Lower lobe of right lung (tissue), 2 donors: ENCODE results near the gene WIPF2. TPM values are rescaled to one million over a fixed set of nuclear protein-coding genes. Genes with fewer than 3 reads are reported as not detected.

Experiments used
- ATAC-seq, 2 donors: fragments of 200-7000 bp; cut with Tn5 transposase; one replicate each; pipeline ENCODE4 v1.9.1; 2020 to 2022; ENCODE audit warnings: mild to moderate bottlenecking in 2 of 2, moderate library complexity in 2 of 2
- DNase-seq: peaks from one replicate; pipeline ENCODE4 v3.0.0-alpha.2; 2020
- H3K27ac ChIP-seq: fragments of 200-600 bp; one replicate; pipeline ENCODE4 v1.8.0; 2022
- H3K27me3 ChIP-seq: fragments of 200-600 bp; one replicate; pipeline ENCODE4 v1.8.0; 2022; ENCODE audit warnings: low read depth
- H3K36me3 ChIP-seq: fragments of 200-600 bp; one replicate; pipeline ENCODE4 v1.8.0; 2022; ENCODE audit warnings: mild to moderate bottlenecking
- H3K4me1 ChIP-seq: fragments of 200-600 bp; one replicate; pipeline ENCODE4 v1.8.0; 2022
- H3K4me3 ChIP-seq: fragments of 200-600 bp; one replicate; pipeline ENCODE4 v1.8.0; 2022; ENCODE audit warnings: mild to moderate bottlenecking
- H3K9me3 ChIP-seq: fragments of 200-600 bp; one replicate; pipeline ENCODE4 v1.8.0; 2022
- CTCF ChIP-seq: fragments of 200-600 bp; IDR thresholded peaks from one replicate; pipeline ENCODE4 v1.8.0; 2022; ENCODE audit warnings: antibody characterized with exemption, mild to moderate bottlenecking
- intact Hi-C: fragments of 100-400 bp; cut with DNase I; formaldehyde crosslinking; loops from one replicate; pipeline ENCODE4 v1.11.0; 2022
- total RNA-seq: library from RNA; stranded (reverse); fragmentation: NEBNext Ultra II Directional; extraction: Animal tissue kit (Norgen Biotek cat#: 25700); gene quantifications from one replicate; pipeline ENCODE4 v1.2.1, GENCODE V29; 2021
- donor health status: DM: no; HTN: yes; CAD: no; lungs with severe emphysema.

WIPF2 gene
- total RNA-seq, 1 donor from 2014 or later, result 42.4 TPM

- peaks cover 100% of the 10 kb centered on the region for H3K4me1 ChIP-seq
- H3K9me3 ChIP-seq, result no peaks in the 10 kb centered on the region
- intact Hi-C loops, result no loop called here
- peak overlapping the region; percentile 76 for H3K27ac ChIP-seq
- H3K36me3 ChIP-seq, result no peaks in the 10 kb centered on the region
- no peak for ATAC-seq
- no peak overlapping the region for H3K4me3 ChIP-seq
- DNase-seq, result no peak
- no peaks in the 10 kb centered on the region for H3K27me3 ChIP-seq
- TF ChIP-seq CTCF, result no peak
Observed at GRCh38 chr17:40310882-40311391, 91.8 kb downstream of the WIPF2 start.

GRCh38 chr17:40311575-40311974 lies 92.5 kb downstream of the WIPF2 start:
- TF ChIP-seq CTCF, result no peak
- Histone ChIP-seq H3K36me3 (no peaks in the 10 kb centered on the region), H3K27me3 (no peaks in the 10 kb centered on the region), H3K4me3 (no peak overlapping the region), H3K27ac (peak overlapping the region; percentile 76), H3K9me3 (no peaks in the 10 kb centered on the region), H3K4me1 (peaks cover 100% of the 10 kb centered on the region)
- intact Hi-C loops, result no loop called here
- peak; percentile 10 to 11 for ATAC-seq
- DNase-seq, result peak; percentile 76

GRCh38 chr17:40312131-40312731 lies 93.1 kb downstream of the WIPF2 start:
- H3K9me3 ChIP-seq, result no peaks in the 10 kb centered on the region
- TF ChIP-seq CTCF, result no peak
- no peaks in the 10 kb centered on the region for H3K36me3 ChIP-seq
- no peak for DNase-seq
- H3K27me3 ChIP-seq, result no peaks in the 10 kb centered on the region
- peaks cover 100% of the 10 kb centered on the region for H3K4me1 ChIP-seq
- peak overlapping the region; percentile 76 for H3K27ac ChIP-seq
- no peak overlapping the region for H3K4me3 ChIP-seq
- intact Hi-C loops, result no loop called here
- no peak for ATAC-seq

- intact Hi-C loops, result no loop called here
Observed at GRCh38 chr17:40312893-40313667, 94.0 kb downstream of the WIPF2 start.

More at GRCh38 chr17:40312893-40313667, 94.0 kb downstream of the WIPF2 start:
- Histone ChIP-seq H3K36me3 (no peaks in the 10 kb centered on the region), H3K4me3 (no peak overlapping the region), H3K9me3 (no peaks in the 10 kb centered on the region), H3K4me1 (peaks cover 97% of the 10 kb centered on the region), H3K27ac (peak overlapping the region; percentile 76), H3K27me3 (no peaks in the 10 kb centered on the region)
- ATAC-seq (no peak), DNase-seq (no peak)
- TF ChIP-seq CTCF, result no peak
